GM21619 (cell line): ENCODE data around the gene AMTN.
"Not testable (repeated sequence)": the region's sequence is repeated elsewhere in the genome, so short reads cannot be mapped to it uniquely, and the experiment has no call there.

Experiments used
- ATAC-seq: cut with Tn5 transposase; IDR thresholded peaks from one replicate; pipeline ENCODE4 v1.9.1; 2021; ENCODE audit not compliant: unreplicated experiment

AMTN gene

GRCh38 chr4:70518269-70518668 lies at the start of gene AMTN:
Gene AMTN, plus strand, starts transcription at chr4:70518569. Its CDS starts 209 bp downstream, at chr4:70518778.
- no peak for ATAC-seq

GRCh38 chr4:70471897-70472296 lies 46.5 kb upstream of the AMTN start, which contains the start of gene MUC7:
Gene MUC7, plus strand, starts transcription at chr4:70472197. Its CDS starts 1,825 bp downstream, at chr4:70474022.
- no peak for ATAC-seq

GRCh38 chr4:70473679-70474078 lies 44.7 kb upstream of the AMTN start:
- no peak for ATAC-seq

GRCh38 chr4:70488748-70489147 lies 29.6 kb upstream of the AMTN start:
- no peak for ATAC-seq

GRCh38 chr4:70496231-70496630 lies 22.1 kb upstream of the AMTN start:
- ATAC-seq = no peak

GRCh38 chr4:70501838-70502237 lies 16.5 kb upstream of the AMTN start:
- not testable (repeated sequence) for ATAC-seq

GRCh38 chr4:70504733-70505132 lies 13.6 kb upstream of the AMTN start:
- no peak for ATAC-seq

GRCh38 chr4:70505151-70505748 lies 13.1 kb upstream of the AMTN start:
- peak; percentile 91 for ATAC-seq

- no peak for ATAC-seq
Observed at GRCh38 chr4:70508801-70509200, 9.6 kb upstream of the AMTN start.

GRCh38 chr4:70511365-70511764 lies 7.0 kb upstream of the AMTN start:
- no peak for ATAC-seq

- ATAC-seq = no peak
Observed at GRCh38 chr4:70515367-70516250, 2.8 kb upstream of the AMTN start.

GRCh38 chr4:70518716-70519115 lies 347 bp downstream of the AMTN start:
- no peak for ATAC-seq

- ATAC-seq = no peak
Observed at GRCh38 chr4:70522626-70523025, 4.3 kb downstream of the AMTN start.

GRCh38 chr4:70530997-70531396 lies 12.6 kb downstream of the AMTN start:
- no peak for ATAC-seq

GRCh38 chr4:70531981-70532380 lies 13.6 kb downstream of the AMTN start:
- peak; percentile 80 for ATAC-seq

- peak; percentile 62 for ATAC-seq
Observed at GRCh38 chr4:70533211-70533610, 14.8 kb downstream of the AMTN start.

GRCh38 chr4:70533791-70534190 lies 15.4 kb downstream of the AMTN start:
- ATAC-seq = no peak

GRCh38 chr4:70534886-70535285 lies 16.5 kb downstream of the AMTN start:
- ATAC-seq = not testable (repeated sequence)

- ATAC-seq = no peak
Observed at GRCh38 chr4:70538869-70539268, 20.5 kb downstream of the AMTN start.

- ATAC-seq = peak; percentile 64
Observed at GRCh38 chr4:70544279-70544868, 26.0 kb downstream of the AMTN start.

GRCh38 chr4:70556856-70557255 lies 38.5 kb downstream of the AMTN start:
- no peak for ATAC-seq
